HG03064 (cell line): ENCODE measurements around the gene FMNL1.

Source experiments
- ATAC-seq: cut with Tn5 transposase; IDR thresholded peaks from one replicate; pipeline ENCODE4 v1.9.1; 2021; ENCODE audit warnings: low read depth; ENCODE audit not compliant: unreplicated experiment

The FMNL1 gene

DNA sequence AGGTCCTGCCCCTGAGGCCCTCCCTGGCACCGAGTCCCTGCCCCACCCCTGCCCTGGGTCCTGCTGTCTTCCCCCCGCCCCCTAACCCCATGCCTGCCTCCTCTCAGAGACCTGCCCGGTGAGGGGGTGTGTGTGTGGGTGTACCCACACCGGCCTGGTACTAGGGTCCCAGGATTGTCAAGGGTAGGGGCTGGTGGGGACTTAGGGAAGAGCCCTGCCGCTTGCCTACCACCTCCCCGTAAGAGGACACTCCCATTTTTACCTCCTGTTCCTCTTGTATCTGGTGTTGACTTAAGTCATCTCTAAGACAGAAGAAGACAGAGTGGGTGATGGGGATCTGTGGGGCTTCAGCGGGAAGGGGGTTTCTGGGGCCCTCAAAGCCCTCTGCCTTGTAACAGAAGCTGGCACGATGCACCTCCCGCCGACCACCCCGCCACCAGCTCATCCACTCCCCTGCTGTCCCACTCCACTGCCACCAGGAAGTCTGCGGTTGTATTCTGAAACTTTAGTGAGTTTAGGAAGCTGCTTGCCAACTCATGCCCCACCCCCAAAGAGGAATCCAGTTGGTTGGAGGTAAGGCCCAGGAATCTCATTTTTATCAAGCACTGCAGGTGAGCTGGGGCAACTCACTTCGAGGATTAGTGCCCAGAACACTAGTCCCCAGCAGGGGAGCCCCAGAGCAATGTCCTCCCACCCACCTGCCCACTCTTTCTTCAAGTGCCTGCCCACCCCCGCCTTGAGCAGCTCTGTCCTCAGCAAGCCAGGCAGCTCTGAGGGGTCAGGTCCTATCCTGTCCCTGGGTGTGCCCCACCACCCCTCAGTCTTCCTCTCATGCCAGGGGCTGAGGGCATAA lies 34.7 kb downstream of the FMNL1 start:
- ATAC-seq = no peak

DNA sequence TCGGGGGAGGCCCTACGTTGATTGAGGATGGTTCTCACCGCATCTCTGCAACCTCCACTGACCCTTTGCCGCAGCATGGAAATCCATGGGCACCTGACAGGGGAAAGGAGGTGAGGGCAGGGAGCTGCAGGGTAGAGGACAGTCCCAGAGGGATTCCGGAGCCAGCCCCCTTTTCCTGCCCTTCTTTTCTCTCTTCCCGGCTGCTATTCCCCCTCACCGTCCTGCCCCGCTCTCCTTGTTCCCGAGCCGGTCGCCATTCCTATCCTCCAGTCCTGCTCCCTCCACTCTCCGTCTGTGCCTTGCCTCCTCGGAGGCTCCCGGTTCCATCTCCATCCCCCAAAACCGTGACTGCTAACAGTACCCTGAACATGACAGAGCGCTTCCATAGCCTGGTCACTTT lies 35.4 kb downstream of the FMNL1 start:
- ATAC-seq = no peak

DNA sequence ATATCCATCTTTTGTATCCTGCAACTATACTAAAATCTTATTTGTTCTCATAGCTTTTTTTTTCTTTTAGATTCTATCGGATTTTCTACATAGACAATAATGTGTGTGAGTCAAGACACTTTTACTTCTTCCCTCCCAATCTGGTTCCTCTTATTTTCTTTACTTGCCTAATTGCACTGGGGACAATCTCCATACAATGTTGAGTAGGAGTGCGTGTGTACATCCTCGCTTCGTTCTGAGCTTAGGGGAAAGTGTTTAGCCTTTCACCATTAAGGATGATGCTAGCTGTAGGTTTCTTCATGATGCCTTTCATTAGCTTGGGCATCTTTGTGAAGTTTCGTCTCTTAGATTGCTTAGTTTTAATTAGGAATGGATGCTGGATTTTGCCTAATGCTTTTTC lies 37.3 kb downstream of the FMNL1 start:
- no peak for ATAC-seq

DNA sequence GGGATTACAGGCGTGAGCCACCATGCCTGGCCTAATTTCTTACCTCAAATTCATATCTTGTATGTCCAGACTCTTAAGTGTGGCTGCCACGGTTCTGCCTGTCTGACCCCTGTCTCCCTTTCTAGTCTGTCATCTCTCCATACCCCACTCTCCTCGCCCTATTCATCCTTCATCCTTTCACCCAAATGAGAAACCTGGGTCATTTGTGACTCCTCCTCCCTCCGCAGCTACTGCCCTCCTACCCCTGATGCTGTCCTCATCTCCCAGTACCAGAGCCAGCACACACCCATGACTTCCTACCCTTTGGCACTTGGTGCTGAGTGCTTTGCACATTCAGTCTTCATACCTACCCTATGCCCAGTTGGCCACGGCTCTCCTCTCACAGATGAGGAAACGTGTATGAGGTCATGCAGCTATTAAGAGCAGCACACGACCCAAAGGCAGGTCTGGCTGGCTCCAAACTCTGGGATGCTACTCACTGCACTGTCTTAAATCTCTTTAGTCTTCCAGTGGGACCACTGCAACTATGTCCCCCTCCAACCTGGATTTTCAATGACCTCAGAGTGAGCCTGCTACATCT lies 38.6 kb downstream of the FMNL1 start:
- no peak for ATAC-seq

DNA sequence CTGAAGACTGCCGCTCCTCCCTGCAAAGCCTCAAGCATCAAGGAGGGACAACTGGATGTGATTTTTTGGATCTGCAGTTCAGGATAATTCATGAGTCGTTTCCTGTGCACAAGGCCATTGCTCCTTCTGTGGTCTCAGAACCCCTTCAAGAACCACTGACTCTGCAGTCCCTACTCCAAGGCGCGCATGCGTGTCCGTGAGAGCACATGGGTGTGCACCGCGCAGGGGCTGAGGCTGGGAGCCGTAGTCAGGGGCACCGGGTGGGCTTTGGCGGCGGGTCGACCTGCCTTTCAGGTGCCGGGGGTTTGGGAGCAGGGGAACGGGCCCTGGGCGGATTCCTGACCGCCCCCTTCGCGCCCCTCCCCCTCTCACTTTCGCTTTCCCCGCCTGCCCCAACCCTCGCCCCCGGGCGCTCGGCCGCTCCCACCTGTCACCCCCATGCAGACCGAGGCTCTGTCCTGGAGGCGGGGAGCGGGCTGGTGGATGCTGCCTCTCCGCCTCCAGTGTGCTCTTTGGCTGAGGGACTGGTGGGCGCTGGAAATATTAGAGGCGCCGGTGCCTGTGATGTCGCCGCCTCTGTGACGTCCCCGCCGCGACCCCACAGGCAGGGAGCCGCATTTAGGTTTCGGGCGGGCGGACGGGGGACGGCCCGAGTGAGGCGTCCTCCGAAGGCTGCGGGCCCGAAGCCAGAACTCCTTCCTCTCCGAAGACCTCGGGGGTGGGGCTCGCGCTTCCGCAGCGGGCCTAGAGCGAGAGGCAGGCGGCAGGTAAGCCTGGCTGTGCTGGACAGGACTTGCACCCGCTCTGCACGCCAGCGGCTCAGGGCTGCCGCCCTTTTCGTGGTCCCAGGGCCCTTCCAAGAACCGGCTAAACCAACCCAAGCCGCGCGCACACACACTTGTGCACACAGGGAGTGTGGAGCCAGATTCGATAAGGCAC lies 40.2 kb downstream of the FMNL1 start, which contains the start of gene SPATA32:
Gene SPATA32, minus strand, starts transcription at position 518 of the 939 bp plus-strand sequence. Its CDS starts 78 bp downstream, at position 440.
- ATAC-seq = no peak

DNA sequence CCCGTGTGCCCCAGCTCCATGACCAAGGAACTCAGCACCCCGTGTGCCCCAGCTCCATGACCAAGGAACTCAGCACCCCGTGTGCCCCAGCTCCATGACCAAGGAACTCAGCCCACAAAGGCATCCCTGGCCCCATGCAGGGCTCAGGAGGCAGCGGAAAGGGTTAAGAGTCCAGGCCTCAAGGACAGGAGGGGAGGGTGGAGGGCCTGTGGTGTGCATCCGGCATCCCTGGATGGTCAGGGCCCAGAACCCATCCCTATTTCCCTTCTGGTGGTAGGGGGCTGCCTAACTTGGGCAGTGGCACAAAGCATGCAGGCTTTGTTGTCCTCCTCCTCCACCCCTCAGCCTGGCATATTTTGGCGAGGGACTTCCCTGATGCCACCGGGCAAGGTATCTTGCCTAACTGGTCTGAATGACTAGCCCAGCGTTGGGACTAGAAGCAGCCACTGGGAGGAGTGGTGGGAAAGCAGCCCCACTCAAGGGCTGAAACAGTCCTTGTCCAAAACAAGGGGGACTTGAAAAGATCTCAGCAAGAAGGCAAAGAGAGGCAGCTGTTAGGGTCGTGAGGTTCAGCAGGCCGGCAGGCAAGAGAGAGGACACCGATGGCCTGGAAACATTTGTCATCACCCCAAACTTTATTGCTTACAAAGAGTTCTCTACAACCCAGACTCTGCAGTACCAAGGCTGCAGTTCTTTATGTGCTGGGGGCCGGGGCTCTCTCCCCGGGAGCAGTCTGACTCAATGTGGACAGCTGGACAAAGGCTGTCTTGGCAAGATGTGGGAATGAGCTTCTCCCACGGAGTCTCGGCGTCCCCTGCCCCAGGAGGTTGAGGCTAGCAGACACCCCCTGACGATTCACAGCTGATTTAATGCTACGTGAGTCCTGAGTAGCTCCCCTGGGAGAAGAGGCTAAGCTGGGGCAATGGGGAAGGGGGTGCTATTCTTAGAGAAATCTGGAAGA lies 41.1 kb downstream of the FMNL1 start:
- ATAC-seq = no peak

DNA sequence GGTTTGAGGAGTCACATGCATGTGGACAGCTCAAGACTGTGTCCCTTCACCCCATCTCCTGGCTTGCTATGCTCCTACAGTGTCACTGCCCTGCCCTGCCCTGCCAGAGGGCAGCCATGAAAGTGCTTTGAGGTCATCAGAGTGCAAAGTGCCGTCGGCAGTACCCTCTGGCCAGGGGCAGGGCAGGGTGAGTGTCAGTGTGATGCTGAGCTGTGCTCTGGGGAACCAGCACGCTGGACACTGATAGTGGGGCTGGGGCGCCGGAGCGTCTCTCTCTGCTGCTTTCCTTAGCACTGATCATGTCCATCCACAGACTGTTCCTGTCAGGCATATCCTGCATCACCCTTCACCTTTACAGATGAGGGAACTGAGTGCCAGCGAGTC lies 41.8 kb downstream of the FMNL1 start:
- no peak for ATAC-seq

DNA sequence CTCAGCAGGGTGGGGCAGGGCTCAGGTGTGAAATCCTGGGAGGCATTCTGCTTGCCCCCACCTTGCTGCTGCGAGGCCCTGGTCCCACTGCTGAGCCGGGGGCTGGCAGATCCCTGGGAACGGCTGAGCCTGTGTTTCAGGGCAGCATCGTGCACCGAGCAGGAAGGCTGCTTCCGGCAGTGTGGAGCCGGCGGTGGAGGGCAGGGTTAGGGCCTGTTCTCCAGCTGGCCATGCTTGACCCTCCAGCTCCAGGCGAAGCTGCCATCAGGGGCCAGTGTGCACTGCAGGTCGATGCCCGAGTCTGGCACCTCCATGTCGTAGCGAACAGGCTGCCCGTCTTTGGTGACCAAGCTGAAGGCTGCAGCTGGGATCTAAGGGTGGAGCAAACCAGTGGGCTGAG lies 42.7 kb downstream of the FMNL1 start:
- ATAC-seq = no peak

DNA sequence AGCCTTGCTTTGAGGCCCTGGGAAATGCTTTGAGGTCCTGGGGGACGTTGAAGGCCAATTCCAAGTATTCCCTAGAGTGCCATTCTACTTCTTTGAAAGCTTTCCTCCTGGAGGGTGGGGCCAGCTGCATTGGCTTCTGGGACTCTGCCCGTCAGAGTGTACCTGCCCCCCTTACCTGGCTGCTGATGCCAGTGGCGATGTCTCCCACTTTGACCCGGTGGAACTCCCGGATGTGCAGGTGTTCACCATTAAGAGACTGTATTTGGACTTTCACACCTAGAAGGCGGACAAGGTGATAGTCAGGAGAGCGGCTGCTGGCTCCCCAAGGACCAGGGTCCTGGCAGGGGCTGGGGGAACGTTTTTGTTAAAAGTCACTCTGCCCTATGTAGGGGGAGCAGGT lies 43.3 kb downstream of the FMNL1 start:
- ATAC-seq = no peak

DNA sequence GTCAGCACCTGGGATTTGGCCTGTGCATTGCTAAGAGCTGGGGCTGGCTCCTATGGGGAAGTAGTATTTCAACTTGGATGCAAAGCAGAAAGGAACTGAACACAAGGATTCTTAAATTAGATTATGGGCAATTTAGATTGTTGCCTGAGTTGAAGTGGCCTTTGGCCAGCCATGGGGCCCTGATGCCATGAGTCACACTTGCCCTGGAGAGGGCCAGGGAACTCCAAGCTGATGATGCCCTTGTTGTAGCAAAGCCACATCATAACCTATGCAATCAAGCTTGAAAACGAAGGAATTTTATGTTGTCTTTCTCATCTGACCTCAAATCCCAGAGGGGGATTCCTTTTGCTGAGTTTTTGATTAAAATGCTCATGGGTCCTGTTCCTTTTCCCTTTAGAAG lies 44.1 kb downstream of the FMNL1 start:
- no peak for ATAC-seq

DNA sequence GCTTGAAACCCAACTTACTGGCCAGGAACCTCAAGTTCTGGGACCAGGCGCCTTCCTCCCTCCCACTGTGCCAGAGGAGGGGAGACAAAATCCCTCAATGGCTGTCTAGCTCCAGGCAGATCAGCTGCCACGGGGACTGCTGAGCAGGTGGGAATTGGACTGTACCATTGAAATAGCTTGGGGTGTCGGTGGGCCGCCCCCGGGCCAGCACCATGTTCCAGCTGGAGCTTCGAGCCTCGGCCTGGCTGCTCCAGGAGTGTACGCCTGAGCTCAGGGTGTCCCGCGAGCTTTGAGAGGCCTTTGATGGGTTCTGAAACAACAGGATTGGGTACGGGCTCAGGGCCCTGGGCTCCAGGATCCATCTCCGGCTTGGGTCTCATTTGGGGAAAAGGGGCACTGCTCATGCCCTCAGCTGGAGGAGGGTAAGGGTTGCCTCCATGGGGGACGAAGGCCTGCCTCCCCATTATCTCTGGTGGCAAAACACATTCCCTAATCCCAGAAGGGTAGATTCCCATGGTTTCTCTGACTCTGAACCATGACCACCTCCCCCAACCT lies 44.8 kb downstream of the FMNL1 start:
- ATAC-seq = no peak

DNA sequence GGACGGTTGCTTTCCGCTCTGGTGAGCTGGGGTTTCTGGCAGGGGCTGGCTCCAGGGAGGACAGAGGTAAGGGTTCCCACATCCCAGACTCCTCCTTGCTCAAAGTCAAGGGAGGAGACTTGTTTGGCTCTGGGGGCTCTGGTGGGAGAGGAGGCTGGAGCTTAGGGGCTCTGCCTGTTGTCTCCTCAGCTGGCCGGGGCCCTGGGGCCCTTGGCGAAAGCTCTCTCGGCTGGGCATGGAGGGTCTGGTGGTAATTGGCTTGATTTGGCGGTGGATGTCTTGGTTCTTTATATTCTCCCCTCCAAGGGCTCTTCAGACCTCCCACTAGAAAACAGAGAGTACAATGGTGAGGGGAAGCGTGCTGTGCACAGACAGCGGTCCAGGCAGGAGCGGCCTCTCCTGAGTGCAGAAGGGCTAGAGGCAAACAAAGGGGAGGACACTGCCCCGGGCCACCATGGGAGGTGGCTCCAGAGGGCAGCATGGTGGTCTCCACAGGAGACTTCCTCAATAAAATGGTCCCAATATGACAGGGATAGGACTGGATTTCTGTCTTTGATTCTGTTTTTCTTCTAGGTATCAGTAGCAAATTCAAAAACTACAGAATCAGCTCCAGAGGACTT lies 45.9 kb downstream of the FMNL1 start:
- ATAC-seq = no peak

DNA sequence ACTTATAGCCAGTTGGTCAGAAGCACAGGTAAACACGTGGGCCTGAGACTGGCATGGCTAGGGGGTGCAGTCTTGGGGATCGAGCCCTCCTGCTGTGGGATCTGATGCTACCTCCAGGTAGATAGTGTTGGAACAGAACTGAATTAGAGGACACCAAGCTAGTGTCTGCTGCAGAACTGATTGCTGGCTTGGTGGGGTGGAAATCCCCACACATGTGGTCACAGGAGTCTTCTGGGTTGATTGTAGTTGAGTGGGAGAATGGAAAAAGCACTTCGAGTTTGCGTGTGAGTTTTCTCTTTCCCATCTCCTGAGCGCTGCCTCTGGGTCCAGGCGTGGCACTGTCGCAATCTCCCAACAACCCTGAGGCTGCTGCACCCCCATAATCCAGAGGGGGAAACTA lies 48.2 kb downstream of the FMNL1 start:
- ATAC-seq = no peak

DNA sequence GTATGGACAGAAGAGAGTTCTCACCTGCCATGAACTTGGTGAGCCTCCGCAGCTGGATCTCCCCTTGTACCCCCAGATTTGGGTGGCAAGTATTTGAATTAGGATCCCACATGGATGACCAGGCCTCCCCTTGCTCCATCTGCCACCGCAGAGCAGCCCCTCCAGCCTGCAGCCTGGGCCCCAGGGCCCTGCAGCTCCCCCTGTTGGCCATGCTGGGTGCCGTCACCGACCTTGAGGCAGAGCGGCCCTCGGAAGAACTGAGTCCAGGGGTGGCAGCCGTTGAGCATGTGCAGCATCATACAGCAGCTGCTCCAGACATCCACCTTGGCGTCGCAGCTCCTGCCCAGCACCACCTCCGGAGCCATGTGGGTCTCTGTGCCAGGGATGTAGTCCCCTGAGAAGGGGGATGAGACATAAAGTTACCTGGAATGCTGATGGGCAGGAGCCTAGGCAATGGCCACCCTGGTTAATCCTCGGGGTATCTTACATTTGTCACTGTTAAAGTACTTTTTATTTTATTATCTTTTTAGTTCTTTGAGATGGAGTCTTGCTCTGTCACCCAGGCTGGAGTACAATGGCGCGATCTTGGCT lies 49.2 kb downstream of the FMNL1 start:
- no peak for ATAC-seq

DNA sequence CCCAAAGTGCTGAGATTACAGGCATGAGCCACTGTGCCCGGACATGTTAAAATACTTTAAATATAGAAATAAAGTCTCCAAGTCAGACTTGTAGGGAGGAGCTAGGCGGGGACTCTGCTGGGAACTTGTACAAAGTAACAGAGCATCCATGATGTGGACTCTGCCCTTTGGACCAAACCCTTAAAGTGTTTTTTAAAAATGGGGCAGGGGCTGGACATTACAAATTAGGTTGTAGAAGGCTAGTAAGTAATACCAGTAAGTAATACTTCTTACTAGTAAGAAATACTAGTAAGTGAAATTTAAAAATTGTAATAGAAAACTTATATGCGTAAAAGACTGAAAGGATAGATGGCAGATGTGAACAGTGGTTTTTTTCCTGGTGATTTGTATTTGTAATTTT lies 49.9 kb downstream of the FMNL1 start:
- no peak for ATAC-seq

DNA sequence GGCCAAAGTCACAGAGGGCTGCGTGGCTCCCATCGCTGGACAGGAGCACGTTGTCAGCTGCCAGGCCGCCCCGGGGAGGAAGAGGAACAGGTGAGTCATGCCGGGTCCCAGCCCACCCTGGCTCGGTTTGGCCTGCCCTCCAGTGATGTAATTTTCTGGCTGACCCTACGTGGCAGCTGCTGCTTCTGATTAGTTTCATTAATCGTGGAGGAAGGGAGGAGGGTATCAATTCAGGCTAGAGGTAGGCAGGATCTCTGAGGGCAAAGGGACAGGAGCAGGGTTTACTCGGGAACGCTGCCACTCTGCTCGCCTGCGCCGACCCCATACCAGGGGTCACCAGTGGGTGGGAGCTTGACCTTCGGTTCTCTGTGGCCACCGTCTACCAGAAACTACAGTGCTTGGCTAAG lies 51.9 kb downstream of the FMNL1 start:
- no peak for ATAC-seq

DNA sequence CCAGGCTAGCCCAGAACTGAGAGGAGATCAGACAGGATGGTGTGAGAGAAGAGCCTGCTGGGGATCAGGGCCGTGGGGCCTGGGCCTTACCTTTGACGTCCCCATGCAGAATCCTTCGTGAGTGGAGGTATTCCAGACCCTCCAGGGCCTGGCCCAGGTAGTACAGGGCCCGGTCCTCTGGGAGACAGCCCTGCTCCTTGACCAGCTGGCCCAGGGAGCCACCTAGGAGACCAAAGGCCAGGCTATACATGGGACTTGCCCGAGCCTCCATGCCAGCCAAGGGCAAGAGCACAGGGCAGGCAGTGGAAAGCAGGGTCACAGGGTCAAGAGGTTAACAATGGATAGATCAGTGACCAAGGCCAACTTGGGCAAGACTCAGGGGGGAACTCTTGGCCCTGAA lies 52.3 kb downstream of the FMNL1 start:
- no peak for ATAC-seq

DNA sequence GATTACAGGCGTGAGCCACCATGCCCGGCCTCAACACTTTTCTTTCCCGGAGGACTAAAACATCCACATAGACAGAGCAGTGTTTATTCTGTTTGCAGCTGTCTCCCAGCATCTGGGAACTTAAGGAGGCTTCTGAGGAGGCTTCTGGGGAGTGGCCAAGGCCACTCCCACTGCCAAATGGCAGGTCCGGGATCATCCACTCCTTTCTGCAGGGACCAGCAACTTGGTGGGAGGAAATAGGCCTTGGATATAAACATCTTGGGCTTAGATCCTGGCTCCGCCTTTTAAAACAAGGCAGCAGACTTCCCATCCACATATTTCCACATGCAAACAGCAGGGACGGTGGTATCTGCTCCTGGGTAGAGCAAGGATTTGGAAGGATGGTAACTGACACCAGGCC lies 54.3 kb downstream of the FMNL1 start:
- no peak for ATAC-seq
